PC-3 (cell line): ENCODE data around the gene PCBD1.

Source experiments
- CTCF ChIP-seq: fragments of 300-600 bp; sonication (generic); conservative IDR thresholded peaks from 2 replicates; pipeline ENCODE4 v1.5.1; 2017; ENCODE audit warnings: antibody characterized with exemption, low read depth, mild to moderate bottlenecking, low read length
- EZH2 ChIP-seq: fragments of 300-600 bp; sonication (generic); IDR thresholded peaks from one replicate; pipeline ENCODE4 v1.6.1; 2017; ENCODE audit warnings: antibody characterized with exemption, mild to moderate bottlenecking, low read length; ENCODE audit not compliant: unreplicated experiment

- TF ChIP-seq CTCF (no peak), EZH2 (no peak)
These were observed 34.9 kb downstream of the PCBD1 start for GRCh38 chr10:70853457-70853856.
